ENCODE results near the gene TBPL1.
"Not testable (repeated sequence)": the region's sequence is repeated elsewhere in the genome, so short reads cannot be mapped to it uniquely, and the experiment has no call there.

TBPL1 gene
- total RNA-seq = 20.8 to 29.2 reads per million in 2 donors

- peak; percentile 84 for DNase-seq
Observed at GRCh38 chr6:133952815-133953633, at the start of gene TBPL1. Gene TBPL1, plus strand, starts transcription at chr6:133953224. Its CDS starts 26,902 bp downstream, at chr6:133980126.

- no peak for DNase-seq
Observed at GRCh38 chr6:133903855-133904254, 49.2 kb upstream of the TBPL1 start.

- no peak for DNase-seq
Observed at GRCh38 chr6:133906050-133906449, 47.0 kb upstream of the TBPL1 start.

GRCh38 chr6:133916650-133917151 lies 36.3 kb upstream of the TBPL1 start:
- peak; percentile 68 for DNase-seq

GRCh38 chr6:133917781-133918180 lies 35.2 kb upstream of the TBPL1 start:
- DNase-seq = no peak

- no peak for DNase-seq
Observed at GRCh38 chr6:133918208-133918930, 34.7 kb upstream of the TBPL1 start.

- DNase-seq = no peak
Observed at GRCh38 chr6:133919362-133919761, 33.7 kb upstream of the TBPL1 start.

GRCh38 chr6:133921249-133921859 lies 31.7 kb upstream of the TBPL1 start:
- peak; percentile 57 for DNase-seq

GRCh38 chr6:133923938-133924593 lies 29.0 kb upstream of the TBPL1 start:
- DNase-seq = peak; percentile 36

- not testable (repeated sequence) for DNase-seq
Observed at GRCh38 chr6:133931221-133931620, 21.8 kb upstream of the TBPL1 start.

GRCh38 chr6:133936352-133936751 lies 16.7 kb upstream of the TBPL1 start:
- not testable (repeated sequence) for DNase-seq

- no peak for DNase-seq
Observed at GRCh38 chr6:133937909-133938308, 15.1 kb upstream of the TBPL1 start.

GRCh38 chr6:133938533-133938932 lies 14.5 kb upstream of the TBPL1 start:
- DNase-seq = no peak

- no peak for DNase-seq
Observed at GRCh38 chr6:133939778-133940667, 13.0 kb upstream of the TBPL1 start.

- no peak for DNase-seq
Observed at GRCh38 chr6:133945158-133945557, 7.9 kb upstream of the TBPL1 start.

- DNase-seq = no peak
Observed at GRCh38 chr6:133947302-133947900, 5.6 kb upstream of the TBPL1 start.

- DNase-seq = no peak
Observed at GRCh38 chr6:133948472-133948871, 4.6 kb upstream of the TBPL1 start.

GRCh38 chr6:133951227-133951626 lies 1.8 kb upstream of the TBPL1 start:
- DNase-seq = no peak

- peak; percentile 17 for DNase-seq
Observed at GRCh38 chr6:133951881-133952814, 876 bp upstream of the TBPL1 start.

Data from T-helper 9 cell (primary cell).